ENCODE data around the gene SLC35E2B. TPM values are rescaled to one million over a fixed set of nuclear protein-coding genes. Genes with fewer than 3 reads are reported as not detected.

Gene SLC35E2B
- total and polyA plus RNA-seq, 11 donors: 12.2 to 29.2 (median 20.1) TPM

- DNase-seq: no peak
- Histone ChIP-seq H3K4me1 (peaks cover 0 to 8% (median 0%) of the 10 kb centered on the region in 12 donors), H3K27ac (peak overlapping the region in 3 of 12 donors; percentile 81 to 91 (median 85)), H3K4me3 (no peak overlapping the region), H3K27me3 (no peaks in the 10 kb centered on the region), H3K9me3 (no peaks in the 10 kb centered on the region), H3K36me3 (peaks cover 0 to 69% (median 51%) of the 10 kb centered on the region in 9 donors)
- no peak for ATAC-seq
- TF ChIP-seq POLR2A (IDR thresholded peaks at IDR 0.05): no peak
- no peak for TF ChIP-seq CTCF (IDR thresholded peaks at IDR 0.05)
- intact Hi-C loops (cut with DNase I): no loop called here
- 80 to 93% (median 87%) methylated on average over 27 of the region's 27 CpGs for WGBS, 4 donors
These were observed 21.1 kb downstream of the SLC35E2B start for GRCh38 chr1:1671365-1672119.

DNA sequence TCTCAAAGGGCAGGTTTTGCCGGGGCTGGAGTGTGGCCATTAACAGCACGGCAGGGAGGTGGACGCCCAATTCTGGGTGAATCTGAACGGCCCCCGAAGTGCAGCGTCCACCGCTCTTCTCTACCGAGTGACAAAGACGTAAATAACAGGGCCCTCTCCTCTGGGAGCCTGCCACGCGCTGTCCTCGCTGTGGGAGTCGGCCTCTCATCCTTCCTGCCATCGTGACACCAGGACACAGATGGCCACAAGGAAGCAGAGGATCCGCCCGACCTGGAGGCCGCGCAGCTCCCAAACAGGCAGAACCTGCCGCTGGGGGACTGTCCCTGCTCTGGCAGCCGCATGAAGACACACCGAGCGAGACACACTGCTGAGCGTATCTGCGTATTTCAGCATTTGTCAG, 21.7 kb downstream of the SLC35E2B start:
- peaks cover 0 to 76% (median 58%) of the 10 kb centered on the region in 9 donors for H3K36me3 ChIP-seq
- intact Hi-C loops (cut with DNase I): no loop called here
- no peaks in the 10 kb centered on the region for H3K27me3 ChIP-seq
- DNase-seq (no peak), ATAC-seq (peak in 1 of 4 donors; percentile 10)
- no peak overlapping the region for H3K4me3 ChIP-seq
- H3K27ac ChIP-seq: peak overlapping the region in 6 of 12 donors; percentile 80 to 91 (median 84)
- H3K9me3 ChIP-seq: no peaks in the 10 kb centered on the region
- no peak for TF ChIP-seq CTCF (IDR thresholded peaks at IDR 0.05)
- no peak for TF ChIP-seq POLR2A (IDR thresholded peaks at IDR 0.05)
- peaks cover 0 to 8% (median 0%) of the 10 kb centered on the region in 12 donors for H3K4me1 ChIP-seq
- 70 to 81% (median 79%) methylated on average over 24 of the region's 24 CpGs for WGBS, 4 donors

- H3K4me1 ChIP-seq: peaks cover 0 to 8% (median 0%) of the 10 kb centered on the region in 12 donors
- peak overlapping the region in 7 of 12 donors; percentile 15 to 38 (median 26) for H3K4me3 ChIP-seq
- intact Hi-C loops (cut with DNase I): no loop called here
- ATAC-seq (peak; percentile 65 to 89 (median 72)), DNase-seq (peak in 3 of 5 donors; percentile 42 to 62 (median 54))
- TF ChIP-seq CTCF (IDR thresholded peaks at IDR 0.05) (no peak), POLR2A (IDR thresholded peaks at IDR 0.05) (no peak)
- peaks cover 0 to 86% (median 69%) of the 10 kb centered on the region in 9 donors for H3K36me3 ChIP-seq
- H3K9me3 ChIP-seq: no peaks in the 10 kb centered on the region
- WGBS, 4 donors: 72 to 84% (median 82%) methylated on average over 41 to 43 of the region's 43 CpGs
- H3K27ac ChIP-seq: peak overlapping the region; percentile 21 to 91 (median 79)
- no peaks in the 10 kb centered on the region for H3K27me3 ChIP-seq
These were observed 22.8 kb downstream of the SLC35E2B start for GRCh38 chr1:1669468-1670440.

Data from heart left ventricle (tissue), 16 donors.